ENCODE measurements around the gene USP32.
"Not testable (repeated sequence)": the region's sequence is repeated elsewhere in the genome, so short reads cannot be mapped to it uniquely, and the experiment has no call there.

USP32 gene

DNA sequence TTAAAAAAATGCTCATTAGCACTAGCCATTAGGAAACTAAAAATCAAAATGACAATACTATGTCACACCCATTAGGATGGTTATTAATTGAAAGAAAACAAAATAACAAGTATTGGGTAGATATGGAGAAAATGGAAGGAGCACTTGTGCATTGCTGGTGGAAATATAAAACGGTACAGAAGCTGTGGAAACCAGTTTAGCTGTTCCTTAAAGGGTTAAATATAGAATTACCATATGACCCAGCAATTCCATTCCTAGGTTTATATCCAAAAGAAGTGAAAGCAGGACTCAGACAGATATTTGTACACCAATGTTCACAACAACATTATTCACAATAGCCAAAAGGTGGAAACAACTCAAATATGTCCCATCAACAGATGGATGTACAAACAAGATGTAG, 13.7 kb downstream of the USP32 start:
- H3K4me3 ChIP-seq (ENCODE audit: low read depth in 1 of 2, low read length in 2 of 2); H3K27me3 ChIP-seq (ENCODE audit: control insufficient read depth in 1 of 2, insufficient read depth in 2 of 2, low read length in 2 of 2); H3K9me3 ChIP-seq (ENCODE audit: control insufficient read depth in 1 of 2, low read length in 2 of 2); H3K27ac ChIP-seq (ENCODE audit: low read depth, low read length); H3K36me3 ChIP-seq (ENCODE audit: control insufficient read depth in 1 of 2, insufficient read depth in 2 of 2, low read length in 2 of 2); H3K4me1 ChIP-seq (ENCODE audit: control insufficient read depth in 1 of 2, insufficient read depth in 2 of 2, low read length in 2 of 2); H3K9ac ChIP-seq (ENCODE audit: low read depth in 1 of 2, low read length in 2 of 2): not testable (repeated sequence)

DNA sequence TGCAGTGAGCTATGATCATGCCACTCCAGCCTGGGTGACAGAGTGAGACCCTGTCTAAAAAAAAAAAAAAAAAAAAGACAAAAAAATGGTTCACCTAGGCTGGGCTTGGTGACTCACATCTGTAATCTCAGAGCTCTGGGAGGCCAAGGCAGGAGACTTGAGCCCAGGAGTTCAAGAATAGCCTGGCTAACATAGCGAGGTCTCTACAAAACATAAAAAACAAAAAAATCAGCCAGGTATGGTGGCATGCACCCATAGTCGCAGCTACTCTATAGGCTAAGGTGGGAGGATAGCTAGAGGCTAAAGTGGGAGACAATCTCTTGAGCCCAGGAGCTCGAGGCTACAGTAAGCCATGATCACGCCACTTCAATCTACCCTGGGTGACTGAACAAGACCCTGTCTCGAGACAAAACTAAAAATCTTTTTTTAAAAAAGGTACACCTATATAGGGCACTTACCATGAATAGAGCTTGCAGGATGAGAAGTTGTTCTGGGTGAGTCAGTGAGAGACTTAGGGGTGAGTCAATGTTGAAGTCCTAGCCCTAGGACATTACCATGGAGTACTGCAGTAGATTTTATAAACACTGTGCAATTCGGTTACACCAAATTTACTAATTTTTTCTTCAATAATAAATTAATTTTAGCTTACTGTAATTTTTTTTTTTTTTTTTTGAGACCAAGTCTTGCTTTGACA, 19.0 kb downstream of the USP32 start:
- Histone ChIP-seq H3K9ac (ENCODE audit: low read depth in 1 of 2, low read length in 2 of 2) (no peak overlapping the region), H3K27me3 (ENCODE audit: control insufficient read depth in 1 of 2, insufficient read depth in 2 of 2, low read length in 2 of 2) (no peaks in the 10 kb centered on the region), H3K9me3 (ENCODE audit: control insufficient read depth in 1 of 2, low read length in 2 of 2) (no peaks in the 10 kb centered on the region), H3K4me3 (ENCODE audit: low read depth in 1 of 2, low read length in 2 of 2) (no peak overlapping the region), H3K4me1 (ENCODE audit: control insufficient read depth in 1 of 2, insufficient read depth in 2 of 2, low read length in 2 of 2) (peaks cover 3 to 8% of the 10 kb centered on the region in 2 donors), H3K27ac (ENCODE audit: low read depth, low read length) (no peak overlapping the region), H3K36me3 (ENCODE audit: control insufficient read depth in 1 of 2, insufficient read depth in 2 of 2, low read length in 2 of 2) (no peaks in the 10 kb centered on the region)

DNA sequence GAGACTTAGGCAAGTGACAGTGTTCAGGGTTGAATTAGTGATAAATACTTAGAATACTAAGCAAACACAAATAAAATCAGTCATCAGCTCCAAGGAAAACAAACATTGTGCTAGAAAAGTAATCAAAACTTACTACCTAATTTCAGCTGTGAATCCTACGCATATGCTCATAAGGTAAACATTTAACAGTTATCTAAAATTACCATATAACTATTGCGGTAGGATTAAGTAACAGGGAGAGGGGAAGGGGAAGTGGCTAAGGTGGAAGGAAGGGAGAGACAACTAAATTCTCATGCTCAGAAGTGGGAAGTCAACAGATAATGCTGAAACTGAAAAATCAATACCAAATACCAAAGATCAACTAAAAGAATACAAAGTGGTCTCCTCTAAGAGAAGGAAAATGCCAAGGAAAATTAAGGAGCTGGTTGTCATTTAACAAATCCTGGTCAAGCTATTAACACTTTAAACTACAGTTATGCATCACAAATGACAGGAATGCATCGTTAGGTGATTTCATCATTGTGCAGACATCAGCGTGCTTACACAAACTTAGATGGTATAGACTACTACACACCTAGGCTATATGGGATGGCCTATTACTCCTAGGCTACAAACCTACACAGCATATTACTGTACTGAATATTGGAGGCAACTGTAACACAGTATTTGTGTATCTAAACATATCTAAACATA, 20.0 kb downstream of the USP32 start:
- Histone ChIP-seq H3K27ac (ENCODE audit: low read depth, low read length) (no peak overlapping the region), H3K36me3 (ENCODE audit: control insufficient read depth in 1 of 2, insufficient read depth in 2 of 2, low read length in 2 of 2) (no peaks in the 10 kb centered on the region), H3K4me1 (ENCODE audit: control insufficient read depth in 1 of 2, insufficient read depth in 2 of 2, low read length in 2 of 2) (peaks cover 3 to 8% of the 10 kb centered on the region in 2 donors), H3K9me3 (ENCODE audit: control insufficient read depth in 1 of 2, low read length in 2 of 2) (no peaks in the 10 kb centered on the region), H3K4me3 (ENCODE audit: low read depth in 1 of 2, low read length in 2 of 2) (no peak overlapping the region), H3K9ac (ENCODE audit: low read depth in 1 of 2, low read length in 2 of 2) (no peak overlapping the region), H3K27me3 (ENCODE audit: control insufficient read depth in 1 of 2, insufficient read depth in 2 of 2, low read length in 2 of 2) (no peaks in the 10 kb centered on the region)

DNA sequence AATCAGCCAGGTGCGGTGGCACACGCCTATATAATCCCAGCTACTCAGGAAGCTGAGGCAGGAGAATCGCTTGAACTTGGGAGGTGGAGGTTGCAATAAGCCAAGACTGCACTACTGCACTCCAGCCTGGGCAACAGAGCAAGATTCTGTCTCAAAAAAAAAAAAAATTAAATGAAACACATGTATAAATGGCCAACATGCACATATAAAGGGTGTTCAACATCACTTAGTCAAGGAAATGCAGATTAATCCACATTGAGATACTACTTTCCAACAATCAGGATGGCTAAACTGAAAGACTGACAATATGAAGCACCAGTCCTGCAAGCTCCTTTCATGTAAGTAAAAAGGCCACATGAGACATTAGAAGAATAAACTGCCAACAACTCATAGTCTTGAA, 20.5 kb downstream of the USP32 start:
- Histone ChIP-seq H3K27ac (ENCODE audit: low read depth, low read length) (no peak overlapping the region), H3K9me3 (ENCODE audit: control insufficient read depth in 1 of 2, low read length in 2 of 2) (no peaks in the 10 kb centered on the region), H3K4me1 (ENCODE audit: control insufficient read depth in 1 of 2, insufficient read depth in 2 of 2, low read length in 2 of 2) (peaks cover 3 to 8% of the 10 kb centered on the region in 2 donors), H3K9ac (ENCODE audit: low read depth in 1 of 2, low read length in 2 of 2) (no peak overlapping the region), H3K36me3 (ENCODE audit: control insufficient read depth in 1 of 2, insufficient read depth in 2 of 2, low read length in 2 of 2) (no peaks in the 10 kb centered on the region), H3K27me3 (ENCODE audit: control insufficient read depth in 1 of 2, insufficient read depth in 2 of 2, low read length in 2 of 2) (no peaks in the 10 kb centered on the region), H3K4me3 (ENCODE audit: low read depth in 1 of 2, low read length in 2 of 2) (no peak overlapping the region)

DNA sequence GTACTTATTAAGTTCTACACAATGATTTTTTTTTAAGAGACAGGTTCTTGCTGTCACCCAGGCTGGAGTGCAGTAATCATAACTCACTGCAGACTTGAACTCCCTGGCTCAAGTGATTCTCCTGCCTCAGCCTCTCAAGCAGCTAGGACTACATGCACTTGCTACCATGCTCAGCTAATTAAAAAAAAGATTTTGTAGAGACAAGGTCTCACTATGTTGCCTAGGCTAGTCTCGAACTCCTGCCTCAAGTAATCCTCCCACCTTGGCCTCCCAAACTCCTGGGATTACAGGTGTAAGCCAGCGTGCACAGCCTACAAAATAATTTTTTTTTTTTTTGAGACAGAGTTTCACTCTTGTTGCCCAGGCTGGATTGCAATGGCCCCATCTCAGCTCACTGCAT, 22.2 kb downstream of the USP32 start:
- Histone ChIP-seq H3K4me1 (ENCODE audit: control insufficient read depth in 1 of 2, insufficient read depth in 2 of 2, low read length in 2 of 2) (peaks cover 3 to 8% of the 10 kb centered on the region in 2 donors), H3K4me3 (ENCODE audit: low read depth in 1 of 2, low read length in 2 of 2) (no peak overlapping the region), H3K27ac (ENCODE audit: low read depth, low read length) (no peak overlapping the region), H3K27me3 (ENCODE audit: control insufficient read depth in 1 of 2, insufficient read depth in 2 of 2, low read length in 2 of 2) (no peaks in the 10 kb centered on the region), H3K36me3 (ENCODE audit: control insufficient read depth in 1 of 2, insufficient read depth in 2 of 2, low read length in 2 of 2) (no peaks in the 10 kb centered on the region), H3K9ac (ENCODE audit: low read depth in 1 of 2, low read length in 2 of 2) (no peak overlapping the region), H3K9me3 (ENCODE audit: control insufficient read depth in 1 of 2, low read length in 2 of 2) (no peaks in the 10 kb centered on the region)

DNA sequence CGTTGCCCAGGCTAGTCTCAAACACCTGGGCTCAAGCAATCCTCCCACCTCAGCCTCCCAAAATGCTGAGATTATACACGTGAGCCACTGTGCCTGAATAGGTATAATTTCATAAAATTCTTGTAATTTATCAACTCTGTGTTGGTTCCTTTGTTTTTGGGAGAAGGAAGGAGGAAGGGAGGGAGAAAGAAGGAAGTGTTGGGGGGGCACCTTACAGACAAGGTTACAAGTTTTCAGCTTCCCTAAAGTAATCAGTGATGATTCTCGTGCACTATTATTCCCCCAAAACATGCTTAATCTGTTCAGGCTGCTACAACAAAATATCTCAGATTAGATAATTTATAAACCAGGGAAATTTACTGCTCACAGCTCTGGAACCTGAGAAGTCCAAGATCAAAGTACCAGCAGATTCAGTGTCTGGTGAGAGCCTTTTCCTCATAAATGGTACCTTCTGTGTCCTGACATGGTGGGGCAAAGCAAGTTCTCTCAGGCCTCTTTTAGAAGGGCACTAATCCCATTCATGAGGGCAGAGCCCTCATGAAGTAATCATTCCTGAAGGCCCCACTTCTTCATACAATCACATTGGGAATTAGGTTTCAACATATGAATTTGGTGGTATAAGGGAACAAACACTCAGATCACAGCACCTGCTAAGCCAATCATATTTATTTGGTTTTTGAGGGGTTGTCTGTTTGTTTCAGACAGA, 28.1 kb downstream of the USP32 start:
- Histone ChIP-seq H3K4me3 (ENCODE audit: low read depth in 1 of 2, low read length in 2 of 2) (no peak overlapping the region), H3K9me3 (ENCODE audit: control insufficient read depth in 1 of 2, low read length in 2 of 2) (no peaks in the 10 kb centered on the region), H3K36me3 (ENCODE audit: control insufficient read depth in 1 of 2, insufficient read depth in 2 of 2, low read length in 2 of 2) (no peaks in the 10 kb centered on the region), H3K27me3 (ENCODE audit: control insufficient read depth in 1 of 2, insufficient read depth in 2 of 2, low read length in 2 of 2) (no peaks in the 10 kb centered on the region), H3K9ac (ENCODE audit: low read depth in 1 of 2, low read length in 2 of 2) (no peak overlapping the region), H3K4me1 (ENCODE audit: control insufficient read depth in 1 of 2, insufficient read depth in 2 of 2, low read length in 2 of 2) (no peaks in the 10 kb centered on the region), H3K27ac (ENCODE audit: low read depth, low read length) (no peak overlapping the region)

DNA sequence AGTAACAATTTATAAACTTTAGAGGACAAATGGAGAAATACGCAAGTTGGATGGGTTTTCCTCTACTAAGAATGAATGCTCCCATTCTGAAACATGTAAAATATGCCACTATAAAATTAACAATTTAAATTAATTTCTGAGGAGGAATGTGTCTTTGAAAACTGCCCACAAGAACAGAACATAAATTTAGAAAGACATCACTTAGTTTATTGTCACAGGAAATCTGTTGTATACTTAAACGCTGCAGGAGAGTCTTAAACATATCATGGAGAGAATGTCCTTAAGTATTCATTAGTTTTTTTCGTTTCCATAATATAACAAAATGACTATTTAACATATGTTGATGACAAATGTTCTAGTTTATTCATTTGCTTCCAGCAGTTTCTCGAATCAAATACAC, 29.6 kb downstream of the USP32 start:
- H3K4me3 ChIP-seq (ENCODE audit: low read depth in 1 of 2, low read length in 2 of 2), result no peak overlapping the region
- no peak overlapping the region for H3K27ac ChIP-seq (ENCODE audit: low read depth, low read length)
- H3K9ac ChIP-seq (ENCODE audit: low read depth in 1 of 2, low read length in 2 of 2), result no peak overlapping the region
- H3K36me3 ChIP-seq (ENCODE audit: control insufficient read depth in 1 of 2, insufficient read depth in 2 of 2, low read length in 2 of 2), result no peaks in the 10 kb centered on the region
- H3K9me3 ChIP-seq (ENCODE audit: control insufficient read depth in 1 of 2, low read length in 2 of 2), result no peaks in the 10 kb centered on the region
- H3K4me1 ChIP-seq (ENCODE audit: control insufficient read depth in 1 of 2, insufficient read depth in 2 of 2, low read length in 2 of 2), result no peaks in the 10 kb centered on the region
- no peaks in the 10 kb centered on the region for H3K27me3 ChIP-seq (ENCODE audit: control insufficient read depth in 1 of 2, insufficient read depth in 2 of 2, low read length in 2 of 2)

DNA sequence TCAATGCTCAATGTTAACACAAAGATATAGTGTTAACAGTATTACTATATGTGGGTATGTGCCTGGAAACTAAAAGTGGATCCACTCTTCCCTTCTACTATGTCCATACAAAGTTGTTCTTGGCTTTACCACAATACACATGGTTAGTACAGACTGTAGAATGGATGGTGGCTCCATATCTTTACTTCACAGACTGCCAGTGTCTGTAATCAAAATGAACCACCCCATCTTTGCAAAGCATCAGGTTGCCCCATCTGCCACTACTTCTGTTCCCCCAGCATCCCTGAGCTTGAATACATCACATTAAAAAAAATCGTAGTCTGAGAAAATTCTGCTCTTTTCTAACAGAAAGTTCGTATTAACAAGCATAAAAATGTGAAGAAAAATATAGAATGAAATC, 30.0 kb downstream of the USP32 start:
- Histone ChIP-seq H3K4me3 (ENCODE audit: low read depth in 1 of 2, low read length in 2 of 2) (no peak overlapping the region), H3K27me3 (ENCODE audit: control insufficient read depth in 1 of 2, insufficient read depth in 2 of 2, low read length in 2 of 2) (no peaks in the 10 kb centered on the region), H3K27ac (ENCODE audit: low read depth, low read length) (no peak overlapping the region), H3K36me3 (ENCODE audit: control insufficient read depth in 1 of 2, insufficient read depth in 2 of 2, low read length in 2 of 2) (no peaks in the 10 kb centered on the region), H3K4me1 (ENCODE audit: control insufficient read depth in 1 of 2, insufficient read depth in 2 of 2, low read length in 2 of 2) (no peaks in the 10 kb centered on the region), H3K9ac (ENCODE audit: low read depth in 1 of 2, low read length in 2 of 2) (no peak overlapping the region), H3K9me3 (ENCODE audit: control insufficient read depth in 1 of 2, low read length in 2 of 2) (no peaks in the 10 kb centered on the region)

DNA sequence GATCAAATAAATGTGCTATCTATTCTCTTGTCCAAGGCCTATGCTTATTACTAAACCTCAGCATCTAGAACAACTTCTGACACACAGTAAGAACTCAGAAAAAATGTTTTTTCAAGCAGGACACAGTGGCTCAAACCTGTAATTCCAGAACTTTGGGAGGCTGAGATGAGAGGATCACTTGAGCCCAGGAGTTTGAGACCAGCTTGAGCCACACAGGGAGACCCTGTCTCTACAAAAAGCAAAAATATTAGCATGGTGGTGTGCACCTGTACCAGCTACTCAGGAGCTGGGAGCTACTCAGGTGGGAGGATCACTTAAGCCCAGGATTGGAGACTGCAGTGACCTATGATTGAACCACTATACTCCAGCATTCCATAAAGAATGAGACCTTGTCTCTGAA, 32.5 kb downstream of the USP32 start:
- Histone ChIP-seq H3K4me1 (ENCODE audit: control insufficient read depth in 1 of 2, insufficient read depth in 2 of 2, low read length in 2 of 2) (no peaks in the 10 kb centered on the region), H3K4me3 (ENCODE audit: low read depth in 1 of 2, low read length in 2 of 2) (no peak overlapping the region), H3K9me3 (ENCODE audit: control insufficient read depth in 1 of 2, low read length in 2 of 2) (no peaks in the 10 kb centered on the region), H3K9ac (ENCODE audit: low read depth in 1 of 2, low read length in 2 of 2) (no peak overlapping the region), H3K27me3 (ENCODE audit: control insufficient read depth in 1 of 2, insufficient read depth in 2 of 2, low read length in 2 of 2) (no peaks in the 10 kb centered on the region), H3K36me3 (ENCODE audit: control insufficient read depth in 1 of 2, insufficient read depth in 2 of 2, low read length in 2 of 2) (no peaks in the 10 kb centered on the region), H3K27ac (ENCODE audit: low read depth, low read length) (no peak overlapping the region)

DNA sequence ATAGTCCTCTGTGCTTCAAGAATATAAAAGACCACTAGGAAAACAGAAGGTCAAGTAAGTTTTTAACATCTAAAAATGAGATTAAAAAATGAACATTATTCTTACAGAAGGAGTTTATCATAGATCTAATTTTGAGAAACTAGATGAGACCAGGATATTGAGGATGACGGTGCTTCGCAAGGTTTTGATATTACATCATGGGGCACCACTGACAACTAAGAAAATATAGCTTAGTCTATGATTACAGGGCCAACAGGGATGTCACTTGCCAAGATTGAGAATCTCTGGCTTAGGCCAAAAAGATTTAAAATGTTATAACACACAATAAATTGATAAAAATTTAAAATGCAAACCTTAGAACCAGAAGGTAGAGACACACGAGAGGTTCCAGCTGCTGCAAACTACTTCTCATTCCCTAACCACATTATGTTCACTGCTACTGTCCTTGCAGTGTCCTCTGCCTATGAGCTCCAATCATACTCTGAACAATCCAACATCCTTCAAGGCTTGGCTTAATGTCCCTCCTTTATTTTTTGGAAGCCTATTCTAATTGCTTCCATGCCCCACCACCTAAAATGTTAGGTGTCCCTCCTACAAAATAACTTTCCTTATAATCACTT, 33.2 kb downstream of the USP32 start:
- no peaks in the 10 kb centered on the region for H3K27me3 ChIP-seq (ENCODE audit: control insufficient read depth in 1 of 2, insufficient read depth in 2 of 2, low read length in 2 of 2)
- H3K36me3 ChIP-seq (ENCODE audit: control insufficient read depth in 1 of 2, insufficient read depth in 2 of 2, low read length in 2 of 2), result no peaks in the 10 kb centered on the region
- H3K27ac ChIP-seq (ENCODE audit: low read depth, low read length), result no peak overlapping the region
- no peak overlapping the region for H3K9ac ChIP-seq (ENCODE audit: low read depth in 1 of 2, low read length in 2 of 2)
- no peaks in the 10 kb centered on the region for H3K4me1 ChIP-seq (ENCODE audit: control insufficient read depth in 1 of 2, insufficient read depth in 2 of 2, low read length in 2 of 2)
- H3K4me3 ChIP-seq (ENCODE audit: low read depth in 1 of 2, low read length in 2 of 2), result no peak overlapping the region
- H3K9me3 ChIP-seq (ENCODE audit: control insufficient read depth in 1 of 2, low read length in 2 of 2), result no peaks in the 10 kb centered on the region

Measured in duodenal mucosa (tissue), 2 donors.